K562 (cell line): ENCODE measurements around the gene ICAM3. TPM values are rescaled to one million over a fixed set of nuclear protein-coding genes. Genes with fewer than 3 reads are reported as not detected.

Source experiments
- CTBP1 ChIP-seq: fragments of 450-650 bp; IDR thresholded peaks from 2 replicates; pipeline ENCODE4 v1.6.1; 2016; ENCODE audit warnings: borderline replicate concordance
- CXXC5 ChIP-seq: fragments of 250-450 bp; sonication (Bioruptor Pico); IDR thresholded peaks from 2 replicates; pipeline ENCODE4 v1.8.0; 2022; ENCODE audit warnings: inconsistent platforms, mild to moderate bottlenecking, moderate library complexity
- HNRNPH1 ChIP-seq: fragments of 200-400 bp; formaldehyde crosslinking; optimal IDR thresholded peaks from 2 replicates; pipeline ENCODE3; 2017; ENCODE audit warnings: low read depth, mild to moderate bottlenecking, low read length, moderate library complexity
- ID3 ChIP-seq, 2 experiments: fragments of 250-450 bp in 1 of 2; fragments of 450-650 bp in 1 of 2; sonication (Bioruptor Pico) in 1 of 2; IDR thresholded peaks; 2 replicates each; pipeline versions ENCODE4 v1.6.1 to v1.8.0; 2016 to 2021; ENCODE audit warnings: mild to moderate bottlenecking in 2 of 2, moderate library complexity in 2 of 2, missing compliant biosample characterization in 1 of 2, missing genetic modification characterization in 1 of 2
- KAT8 ChIP-seq: fragments of 450-650 bp; IDR thresholded peaks from 2 replicates; pipeline ENCODE4 v1.6.1; 2016; ENCODE audit warnings: low read depth, mild to moderate bottlenecking
- NUFIP1 ChIP-seq: fragments of 450-650 bp; IDR thresholded peaks from 2 replicates; pipeline ENCODE4 v1.6.1; 2018; ENCODE audit not compliant: partially characterized antibody
- PHB ChIP-seq: fragments of 250-450 bp; sonication (Bioruptor Pico); IDR thresholded peaks from 2 replicates; pipeline ENCODE4 v1.5.0; 2021
- RBM25 ChIP-seq: fragments of 200-400 bp; formaldehyde crosslinking; IDR thresholded peaks from 2 replicates; pipeline ENCODE4 v1.6.1; 2018; ENCODE audit warnings: low read length, low read depth, moderate library complexity; ENCODE audit not compliant: severe bottlenecking
- SRSF9 ChIP-seq: fragments of 200-400 bp; formaldehyde crosslinking; IDR thresholded peaks from 2 replicates; pipeline ENCODE4 v1.6.1; 2017; ENCODE audit warnings: low read depth, low read length, borderline replicate concordance
- YY1 ChIP-seq, 3 experiments: IDR thresholded peaks; 2 replicates each; pipeline ENCODE4 v1.6.1; 2011; ENCODE audit warnings: low read length in 2 of 3, mild to moderate bottlenecking in 2 of 3, moderate library complexity in 2 of 3, borderline replicate concordance in 1 of 3, control low read depth in 1 of 3, low read depth in 1 of 3; ENCODE audit not compliant: insufficient read depth in 3 of 3, insufficient replicate concordance in 2 of 3, control insufficient read depth in 1 of 3, insufficient read length in 1 of 3; ENCODE audit errors: extremely low read depth in 1 of 3
- polyA plus RNA-seq, 8 experiments: library from polyadenylated mRNA; depleted of rRNA in 4 of 8; stranded (reverse) in 5 of 8; unstranded in 3 of 8; fragments of >200 nt; fragmentation: Nextera tagmentation in 2 of 8; fragmentation: Illumina TruSeq in 1 of 8; extraction: Ambion mirVana in 2 of 8; extraction: Trizol in 1 of 8; gene quantifications; 2 replicates each; pipeline versions ENCODE4 v1.2.1 to v1.2.3, GENCODE V29; 2011 to 2014; ENCODE audit warnings: inconsistent platforms in 1 of 8, missing spikeins in 1 of 8
- total RNA-seq, 7 experiments: library from RNA; depleted of rRNA in 6 of 7; stranded (reverse); fragments of >200 nt in 6 of 7; fragmentation: Illumina TruSeq in 2 of 7; extraction: Trizol in 2 of 7; gene quantifications; 2 replicates each; pipeline versions ENCODE4 v1.2.1 to v1.2.3, GENCODE V29; 2011 to 2021; ENCODE audit warnings: low replicate concordance in 1 of 7
- TF ChIP-seq, protein P1 (sequence below), 2 experiments: fragments of 450-650 bp; formaldehyde crosslinking in 1 of 2; IDR thresholded peaks; 2 replicates each; pipeline versions ENCODE4 v1.4.0 to v1.6.1; 2014 to 2020; ENCODE audit warnings: mild to moderate bottlenecking in 2 of 2, borderline replicate concordance in 1 of 2, low read depth in 1 of 2
- TF ChIP-seq, protein P2 (sequence below): fragments of 450-650 bp; IDR thresholded peaks from 2 replicates; pipeline ENCODE4 v1.6.1; 2018; ENCODE audit warnings: mild to moderate bottlenecking, low read depth; ENCODE audit not compliant: partially characterized antibody
- TF ChIP-seq, protein P3 (sequence below), 2 experiments: fragments of 450-650 bp in 1 of 2; sonication (generic) in 1 of 2; formaldehyde crosslinking in 1 of 2; IDR thresholded peaks in 1 of 2; conservative IDR thresholded peaks in 1 of 2; 2 replicates each; pipeline versions ENCODE4 v1.6.1 to v1.8.1; 2016 to 2023; ENCODE audit warnings: mild to moderate bottlenecking in 2 of 2, moderate library complexity in 2 of 2, inconsistent platforms in 1 of 2, missing genetic modification reagents in 1 of 2

The ICAM3 gene
- total and polyA plus RNA-seq, 9 of the 15 experiments (the other 6 are each of a cell fraction or from before 2014, with no cell fraction given): 6.5 to 39.5 (median 24.2) TPM

GRCh38 chr19:10292789-10293636, 46.4 kb downstream of the ICAM3 start (continued):
- TF ChIP-seq, protein P1, sequence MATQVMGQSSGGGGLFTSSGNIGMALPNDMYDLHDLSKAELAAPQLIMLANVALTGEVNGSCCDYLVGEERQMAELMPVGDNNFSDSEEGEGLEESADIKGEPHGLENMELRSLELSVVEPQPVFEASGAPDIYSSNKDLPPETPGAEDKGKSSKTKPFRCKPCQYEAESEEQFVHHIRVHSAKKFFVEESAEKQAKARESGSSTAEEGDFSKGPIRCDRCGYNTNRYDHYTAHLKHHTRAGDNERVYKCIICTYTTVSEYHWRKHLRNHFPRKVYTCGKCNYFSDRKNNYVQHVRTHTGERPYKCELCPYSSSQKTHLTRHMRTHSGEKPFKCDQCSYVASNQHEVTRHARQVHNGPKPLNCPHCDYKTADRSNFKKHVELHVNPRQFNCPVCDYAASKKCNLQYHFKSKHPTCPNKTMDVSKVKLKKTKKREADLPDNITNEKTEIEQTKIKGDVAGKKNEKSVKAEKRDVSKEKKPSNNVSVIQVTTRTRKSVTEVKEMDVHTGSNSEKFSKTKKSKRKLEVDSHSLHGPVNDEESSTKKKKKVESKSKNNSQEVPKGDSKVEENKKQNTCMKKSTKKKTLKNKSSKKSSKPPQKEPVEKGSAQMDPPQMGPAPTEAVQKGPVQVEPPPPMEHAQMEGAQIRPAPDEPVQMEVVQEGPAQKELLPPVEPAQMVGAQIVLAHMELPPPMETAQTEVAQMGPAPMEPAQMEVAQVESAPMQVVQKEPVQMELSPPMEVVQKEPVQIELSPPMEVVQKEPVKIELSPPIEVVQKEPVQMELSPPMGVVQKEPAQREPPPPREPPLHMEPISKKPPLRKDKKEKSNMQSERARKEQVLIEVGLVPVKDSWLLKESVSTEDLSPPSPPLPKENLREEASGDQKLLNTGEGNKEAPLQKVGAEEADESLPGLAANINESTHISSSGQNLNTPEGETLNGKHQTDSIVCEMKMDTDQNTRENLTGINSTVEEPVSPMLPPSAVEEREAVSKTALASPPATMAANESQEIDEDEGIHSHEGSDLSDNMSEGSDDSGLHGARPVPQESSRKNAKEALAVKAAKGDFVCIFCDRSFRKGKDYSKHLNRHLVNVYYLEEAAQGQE (IDR thresholded peaks at IDR 0.05; ENCODE audit: borderline replicate concordance): no peak
- TF ChIP-seq, protein P1 (CRISPR knock-in tag; IDR thresholded peaks at IDR 0.05; ENCODE audit: low read depth): no peak
- TF ChIP-seq YY1 (IDR thresholded peaks at IDR 0.05; ENCODE audit: borderline replicate concordance in 1 of 3, control insufficient read depth in 1 of 3, extremely low read depth in 1 of 3, insufficient read depth in 3 of 3, insufficient read length in 1 of 3, insufficient replicate concordance in 2 of 3, low read depth in 1 of 3, low read length in 2 of 3) (no peak), HNRNPH1 (no peak), NUFIP1 (no peak), CXXC5 (CRISPR knock-in tag) (peak; percentile 43; the same call in 1 of the 2 replicates), KAT8 (no peak), SRSF9 (no peak), ID3 (CRISPR knock-in tag; IDR thresholded peaks at IDR 0.05) (no peak), ID3 (tag; IDR thresholded peaks at IDR 0.05) (peak; percentile 50; the same call in 1 of the 2 replicates), PHB (CRISPR knock-in tag) (no peak), CTBP1 (no peak), RBM25 (no peak)
- TF ChIP-seq, protein P2, sequence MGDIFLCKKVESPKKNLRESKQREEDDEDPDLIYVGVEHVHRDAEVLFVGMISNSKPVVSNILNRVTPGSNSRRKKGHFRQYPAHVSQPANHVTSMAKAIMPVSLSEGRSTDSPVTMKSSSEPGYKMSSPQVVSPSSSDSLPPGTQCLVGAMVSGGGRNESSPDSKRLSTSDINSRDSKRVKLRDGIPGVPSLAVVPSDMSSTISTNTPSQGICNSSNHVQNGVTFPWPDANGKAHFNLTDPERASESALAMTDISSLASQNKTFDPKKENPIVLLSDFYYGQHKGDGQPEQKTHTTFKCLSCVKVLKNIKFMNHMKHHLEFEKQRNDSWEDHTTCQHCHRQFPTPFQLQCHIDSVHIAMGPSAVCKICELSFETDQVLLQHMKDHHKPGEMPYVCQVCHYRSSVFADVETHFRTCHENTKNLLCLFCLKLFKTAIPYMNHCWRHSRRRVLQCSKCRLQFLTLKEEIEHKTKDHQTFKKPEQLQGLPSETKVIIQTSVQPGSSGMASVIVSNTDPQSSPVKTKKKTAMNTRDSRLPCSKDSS: no peak
- TF ChIP-seq, protein P3, sequence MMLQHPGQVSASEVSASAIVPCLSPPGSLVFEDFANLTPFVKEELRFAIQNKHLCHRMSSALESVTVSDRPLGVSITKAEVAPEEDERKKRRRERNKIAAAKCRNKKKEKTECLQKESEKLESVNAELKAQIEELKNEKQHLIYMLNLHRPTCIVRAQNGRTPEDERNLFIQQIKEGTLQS (IDR thresholded peaks at IDR 0.05): no peak
- TF ChIP-seq, protein P3 (CRISPR knock-in tag; conservative IDR thresholded peaks at IDR 0.05): no peak
